Esophagus muscularis mucosa (tissue), 4 donors: ENCODE measurements around the gene SIDT1. TPM values are rescaled to one million over a fixed set of nuclear protein-coding genes. Genes with fewer than 3 reads are reported as not detected.

ENCODE experiments used
- DNase-seq: peaks from one replicate; pipeline ENCODE4 v3.0.0-alpha.2; 2017; ENCODE audit errors: extremely low spot score
- H3K27ac ChIP-seq, 4 donors: fragments of 200-600 bp; sonication (generic); replicated peaks in 1 of 4; 1 replicate in 3 of 4; 2 replicates in 1 of 4; pipeline ENCODE4 v1.5.1; 2016 to 2019; ENCODE audit warnings: mild to moderate bottlenecking in 1 of 4
- H3K27me3 ChIP-seq, 4 donors: fragments of 200-600 bp; sonication (generic); one replicate each; pipeline versions ENCODE4 v1.5.1 to v1.6.0; 2016 to 2019
- H3K36me3 ChIP-seq, 4 donors: fragments of 200-600 bp; sonication (generic); one replicate each; pipeline ENCODE4 v1.5.1; 2016 to 2019
- H3K4me1 ChIP-seq, 4 donors: fragments of 200-600 bp; sonication (generic); one replicate each; pipeline ENCODE4 v1.5.1; 2016 to 2019
- H3K4me3 ChIP-seq, 4 donors: fragments of 200-600 bp; sonication (generic); 1 replicate in 2 of 4; 2 replicates in 2 of 4; pipeline ENCODE4 v1.5.1; 2016 to 2019; ENCODE audit warnings: mild to moderate bottlenecking in 4 of 4, moderate library complexity in 1 of 4
- H3K9me3 ChIP-seq, 4 donors: fragments of 200-600 bp; sonication (generic); 1 replicate in 3 of 4; 2 replicates in 1 of 4; pipeline ENCODE4 v1.5.1; 2016 to 2019
- EP300 ChIP-seq: sonication (generic); formaldehyde crosslinking; IDR thresholded peaks from one replicate; pipeline ENCODE4 v1.6.1; 2017; ENCODE audit warnings: antibody characterized with exemption
- POLR2A ChIP-seq: fragments of 450-650 bp; IDR thresholded peaks from one replicate; pipeline ENCODE4 v1.6.1; 2017; ENCODE audit warnings: antibody characterized with exemption, moderate library complexity, mild to moderate bottlenecking, low read depth
- POLR2AphosphoS5 ChIP-seq, 2 donors: sonication (generic); formaldehyde crosslinking; IDR thresholded peaks; one replicate each; pipeline ENCODE4 v1.6.1; 2017; ENCODE audit warnings: antibody characterized with exemption in 2 of 2
- WGBS: methylation state at CpG from one replicate; pipeline ENCODE4 v1.1.5; 2018; 5-methylcytosine and 5-hydroxymethylcytosine counted together
- intact Hi-C: fragments of 100-400 bp; cut with DNase I; formaldehyde crosslinking; loops from one replicate; pipeline ENCODE4 v1.15.1; 2023
- total RNA-seq, 4 donors: library from RNA; depleted of rRNA; stranded (reverse); fragments of >200 nt; gene quantifications; one replicate each; pipeline versions ENCODE4 v1.1.0 to v1.2.1, GENCODE V29; 2016
- TF ChIP-seq, protein P1 (sequence below), 3 experiments: fragments of 200-600 bp in 2 of 3; fragments of 450-650 bp in 1 of 3; sonication (generic) in 2 of 3; IDR thresholded peaks; one replicate each; pipeline ENCODE4 v1.5.1; 2017 to 2019; ENCODE audit warnings: antibody characterized with exemption in 3 of 3, mild to moderate bottlenecking in 2 of 3, moderate library complexity in 1 of 3

Gene SIDT1
- total RNA-seq, 4 donors from 2014 or later, result 1.2 to 3.8 (median 1.9) TPM

DNA sequence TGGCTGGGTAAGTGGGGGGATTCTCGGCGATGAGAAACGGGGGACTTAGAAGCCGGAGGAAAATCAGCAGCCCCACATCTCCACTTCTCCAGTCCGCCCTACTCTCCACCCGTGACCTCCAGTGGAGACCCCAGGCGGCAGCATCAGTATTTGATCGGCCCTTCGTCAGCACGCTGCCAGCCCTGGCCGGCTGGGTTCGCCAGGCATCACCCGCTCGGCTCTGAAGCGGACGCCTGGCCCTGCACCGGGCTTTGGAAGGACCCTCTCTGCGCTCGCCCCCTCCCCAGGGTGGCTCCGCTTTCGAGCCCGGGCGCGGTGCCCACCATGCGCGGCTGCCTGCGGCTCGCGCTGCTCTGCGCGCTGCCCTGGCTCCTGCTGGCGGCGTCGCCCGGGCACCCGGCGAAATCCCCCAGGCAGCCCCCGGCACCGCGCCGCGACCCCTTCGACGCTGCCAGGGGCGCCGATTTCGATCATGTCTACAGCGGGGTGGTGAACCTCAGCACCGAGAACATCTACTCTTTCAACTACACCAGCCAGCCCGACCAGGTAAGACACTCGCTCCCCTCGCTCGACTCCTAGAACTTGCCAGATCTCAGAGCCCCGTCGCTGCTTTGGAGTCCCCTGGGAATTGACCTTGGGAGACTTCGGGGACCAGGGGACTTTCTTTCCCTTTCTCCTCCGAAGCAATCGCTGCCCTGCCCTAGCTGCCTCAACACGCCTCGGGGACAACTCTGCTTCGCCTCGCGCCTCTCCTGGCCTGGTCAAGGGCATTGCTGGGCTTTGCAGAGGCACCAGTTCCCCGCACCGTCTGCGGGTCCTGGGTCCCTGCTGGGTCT is 561 bp downstream of the SIDT1 start:
- intact Hi-C loops, result no loop called here

DNA sequence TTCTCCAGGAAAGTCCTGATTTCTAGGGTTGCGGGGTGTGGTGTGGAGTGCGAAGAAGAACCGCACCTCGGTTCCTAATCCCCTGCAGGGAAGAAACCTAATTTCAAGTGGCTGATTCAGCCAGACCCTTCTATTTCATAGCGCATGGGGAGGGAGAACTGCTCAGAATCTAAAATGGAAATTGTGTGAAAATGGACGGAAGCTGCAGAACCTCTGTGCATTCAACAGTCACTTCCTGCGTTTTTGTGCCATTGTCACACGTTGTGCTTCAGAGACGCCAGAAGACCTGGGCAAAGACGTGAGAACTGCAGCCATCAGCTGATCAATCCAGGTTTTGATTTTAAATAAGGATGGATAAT is 1.2 kb downstream of the SIDT1 start:
- peaks cover 0 to 51% (median 13%) of the 10 kb centered on the region in 4 donors for H3K27me3 ChIP-seq
- peaks cover 0 to 20% (median 16%) of the 10 kb centered on the region in 4 donors for H3K4me1 ChIP-seq
- no peaks in the 10 kb centered on the region for H3K36me3 ChIP-seq
- peak overlapping the region; percentile 54 to 64 (median 62) for H3K4me3 ChIP-seq
- intact Hi-C loops, result no loop called here
- H3K27ac ChIP-seq, result peak overlapping the region in 1 of 4 donors; percentile 34
- WGBS, result 39% methylated on average over 10 of the region's 10 CpGs
- H3K9me3 ChIP-seq, result no peaks in the 10 kb centered on the region
- no peak for DNase-seq
- TF ChIP-seq, protein P1, sequence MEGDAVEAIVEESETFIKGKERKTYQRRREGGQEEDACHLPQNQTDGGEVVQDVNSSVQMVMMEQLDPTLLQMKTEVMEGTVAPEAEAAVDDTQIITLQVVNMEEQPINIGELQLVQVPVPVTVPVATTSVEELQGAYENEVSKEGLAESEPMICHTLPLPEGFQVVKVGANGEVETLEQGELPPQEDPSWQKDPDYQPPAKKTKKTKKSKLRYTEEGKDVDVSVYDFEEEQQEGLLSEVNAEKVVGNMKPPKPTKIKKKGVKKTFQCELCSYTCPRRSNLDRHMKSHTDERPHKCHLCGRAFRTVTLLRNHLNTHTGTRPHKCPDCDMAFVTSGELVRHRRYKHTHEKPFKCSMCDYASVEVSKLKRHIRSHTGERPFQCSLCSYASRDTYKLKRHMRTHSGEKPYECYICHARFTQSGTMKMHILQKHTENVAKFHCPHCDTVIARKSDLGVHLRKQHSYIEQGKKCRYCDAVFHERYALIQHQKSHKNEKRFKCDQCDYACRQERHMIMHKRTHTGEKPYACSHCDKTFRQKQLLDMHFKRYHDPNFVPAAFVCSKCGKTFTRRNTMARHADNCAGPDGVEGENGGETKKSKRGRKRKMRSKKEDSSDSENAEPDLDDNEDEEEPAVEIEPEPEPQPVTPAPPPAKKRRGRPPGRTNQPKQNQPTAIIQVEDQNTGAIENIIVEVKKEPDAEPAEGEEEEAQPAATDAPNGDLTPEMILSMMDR (IDR thresholded peaks at IDR 0.05), result no peak
- no peak for TF ChIP-seq POLR2AphosphoS5 (IDR thresholded peaks at IDR 0.05)
- no peak for TF ChIP-seq EP300
- TF ChIP-seq POLR2A, result no peak

More for the DNA sequence above, 561 bp downstream of the SIDT1 start:
- WGBS, result 3% methylated on average over 29 of the region's 66 CpGs
- H3K36me3 ChIP-seq, result no peaks in the 10 kb centered on the region
- H3K4me3 ChIP-seq, result peak overlapping the region; percentile 54 to 64 (median 62)
- DNase-seq, result no peak
- H3K27ac ChIP-seq, result peak overlapping the region in 1 of 4 donors; percentile 34
- peaks cover 0 to 20% (median 16%) of the 10 kb centered on the region in 4 donors for H3K4me1 ChIP-seq
- no peaks in the 10 kb centered on the region for H3K9me3 ChIP-seq
- peaks cover 0 to 51% (median 13%) of the 10 kb centered on the region in 4 donors for H3K27me3 ChIP-seq
- TF ChIP-seq, protein P1 (IDR thresholded peaks at IDR 0.05), result no peak
- TF ChIP-seq POLR2AphosphoS5 (IDR thresholded peaks at IDR 0.05), result no peak
- no peak for TF ChIP-seq EP300
- no peak for TF ChIP-seq POLR2A

DNA sequence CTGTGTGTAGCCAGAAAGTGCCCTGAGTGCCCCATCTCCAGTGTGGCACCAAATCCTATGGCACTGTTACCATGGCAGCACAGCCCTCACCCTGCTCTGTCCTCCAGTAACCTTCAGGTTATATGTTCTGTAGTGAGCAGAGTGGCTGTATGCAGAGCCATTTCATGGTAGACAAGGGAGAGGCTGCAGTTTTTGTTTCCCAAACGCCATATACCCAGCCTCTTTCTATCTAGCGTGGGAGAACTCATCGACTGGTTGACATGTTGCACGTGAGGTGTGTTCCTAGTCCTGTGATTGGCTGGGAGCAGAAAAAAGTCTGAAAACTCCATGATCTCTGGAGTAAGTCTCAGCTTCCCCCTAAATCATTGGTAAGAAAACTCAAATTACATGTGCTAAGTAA is 2.0 kb downstream of the SIDT1 start:
- no peak for TF ChIP-seq POLR2A
- TF ChIP-seq, protein P1 (IDR thresholded peaks at IDR 0.05), result no peak
- TF ChIP-seq EP300, result no peak
- no peak for TF ChIP-seq POLR2AphosphoS5 (IDR thresholded peaks at IDR 0.05)
- DNase-seq, result no peak
- WGBS, result 82% methylated on average over 4 of the region's 4 CpGs
- Histone ChIP-seq H3K36me3 (no peaks in the 10 kb centered on the region), H3K9me3 (no peaks in the 10 kb centered on the region), H3K27me3 (peaks cover 0 to 51% (median 13%) of the 10 kb centered on the region in 4 donors), H3K4me3 (no peak overlapping the region), H3K4me1 (peaks cover 0 to 20% (median 16%) of the 10 kb centered on the region in 4 donors), H3K27ac (no peak overlapping the region)
- intact Hi-C loops, result no loop called here

DNA sequence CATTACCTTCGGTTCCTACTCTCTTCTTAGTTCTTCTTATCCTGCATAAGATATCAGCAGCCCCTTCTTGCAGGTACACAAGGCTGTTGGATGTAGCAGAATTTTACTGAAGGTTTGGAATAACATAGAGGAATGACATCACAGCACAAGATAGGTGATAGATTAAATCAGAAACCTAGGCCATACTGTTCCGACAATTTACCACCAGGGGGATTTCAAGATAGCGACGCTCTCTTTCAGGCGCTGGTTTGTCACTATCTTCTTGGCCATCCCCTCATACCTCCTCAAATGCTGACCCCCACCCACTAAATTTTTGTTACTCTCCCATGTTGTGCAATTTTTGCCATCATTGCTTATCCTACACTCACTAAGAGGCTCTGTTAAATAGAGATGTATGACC is 3.5 kb downstream of the SIDT1 start:
- Histone ChIP-seq H3K9me3 (no peaks in the 10 kb centered on the region), H3K27ac (no peak overlapping the region), H3K36me3 (no peaks in the 10 kb centered on the region), H3K4me3 (no peak overlapping the region), H3K27me3 (peaks cover 0 to 50% (median 12%) of the 10 kb centered on the region in 4 donors), H3K4me1 (peaks cover 0 to 20% (median 16%) of the 10 kb centered on the region in 4 donors)
- 77% methylated on average over 5 of the region's 5 CpGs for WGBS
- TF ChIP-seq, protein P1 (IDR thresholded peaks at IDR 0.05), result no peak
- TF ChIP-seq EP300 (no peak), POLR2A (no peak), POLR2AphosphoS5 (IDR thresholded peaks at IDR 0.05) (no peak)
- DNase-seq, result no peak
- intact Hi-C loops, result no loop called here
